Vagina (tissue), 2 donors: ENCODE data around the gene RBP2.

Experiments used
- CTCF ChIP-seq, 3 experiments: fragments of 450-650 bp in 2 of 3; fragments of 200-600 bp in 1 of 3; sonication (generic) in 1 of 3; IDR thresholded peaks; one replicate each; pipeline ENCODE4 v1.5.1; 2017 to 2019; ENCODE audit warnings: antibody characterized with exemption in 3 of 3, mild to moderate bottlenecking in 2 of 3, moderate library complexity in 2 of 3
- POLR2A ChIP-seq, 2 donors: fragments of 450-650 bp; IDR thresholded peaks; one replicate each; pipeline ENCODE4 v1.6.1; 2017; ENCODE audit warnings: antibody characterized with exemption in 2 of 2, mild to moderate bottlenecking in 2 of 2, moderate library complexity in 2 of 2
- POLR2AphosphoS5 ChIP-seq, 2 donors: sonication (generic); formaldehyde crosslinking; IDR thresholded peaks; one replicate each; pipeline ENCODE4 v1.9.0; 2017; ENCODE audit warnings: antibody characterized with exemption in 2 of 2, mild to moderate bottlenecking in 2 of 2, low read depth in 1 of 2; ENCODE audit not compliant: insufficient read depth in 1 of 2

DNA sequence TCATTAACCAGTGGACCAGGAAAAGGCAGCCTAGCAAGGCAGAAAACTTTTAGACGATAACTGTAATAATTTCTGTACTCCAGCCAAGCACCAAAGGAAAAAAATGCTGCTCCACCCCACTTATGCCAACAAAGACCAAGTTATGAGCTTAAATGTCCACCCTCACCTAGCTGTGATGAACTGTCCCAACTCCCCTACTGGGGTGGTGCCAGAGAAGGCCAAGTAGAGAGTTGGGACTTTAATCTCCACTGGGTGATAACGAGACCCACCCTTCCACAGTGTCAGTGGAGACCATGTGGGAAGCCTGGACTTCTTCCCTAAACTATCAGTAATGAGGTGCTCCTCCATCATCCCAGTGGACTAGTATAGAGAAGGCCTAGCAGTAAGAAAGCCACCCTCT, 53.1 kb downstream of the RBP2 start:
- no peak for TF ChIP-seq POLR2A (IDR thresholded peaks at IDR 0.05)
- no peak for TF ChIP-seq POLR2AphosphoS5 (IDR thresholded peaks at IDR 0.05; ENCODE audit: insufficient read depth in 1 of 2, low read depth in 1 of 2)
- no peak for TF ChIP-seq CTCF (IDR thresholded peaks at IDR 0.05)
